Measurements from ENCODE around the gene LAMB4. TPM values are rescaled to one million over a fixed set of nuclear protein-coding genes. Genes with fewer than 3 reads are reported as not detected.

The LAMB4 gene
- total and polyA plus RNA-seq, 2 of the 8 experiments (the other 6 are each of a cell fraction or from before 2014, with no cell fraction given), result not detected

DNA sequence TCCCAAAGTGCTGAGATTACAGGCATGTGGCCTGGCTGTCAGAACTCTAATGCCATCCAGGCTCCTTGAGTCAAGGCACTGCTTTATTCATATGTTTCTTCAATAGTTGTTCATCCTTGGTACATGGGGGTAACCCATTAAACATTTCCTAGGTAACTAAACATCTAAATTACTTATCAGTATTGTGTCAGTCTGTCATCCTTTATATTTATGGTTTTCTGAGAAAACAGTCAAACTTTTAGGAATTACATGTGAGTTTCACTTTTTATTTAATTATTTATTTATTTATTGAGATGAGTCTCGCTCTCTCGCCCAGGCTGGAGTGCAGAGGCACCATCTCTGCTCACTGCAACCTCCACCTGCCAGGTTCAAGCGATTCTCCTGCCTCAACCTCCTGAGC, 81.7 kb downstream of the LAMB4 start:
- no peaks in the 10 kb centered on the region for H3K4me1 ChIP-seq (replicated peaks in 1 of 4; ENCODE audit: control insufficient read depth in 3 of 4, insufficient read depth in 4 of 4, low read length in 3 of 4)
- no peak for DNase-seq (ENCODE audit: low read depth in 1 of 2, low spot score in 2 of 2)
- no peak overlapping the region for H4K5ac ChIP-seq (ENCODE audit: insufficient read length, low read depth, low read length)
- H3K79me1 ChIP-seq (ENCODE audit: low read depth, low read length), result no peaks in the 10 kb centered on the region
- FAIRE-seq, result no peak
- ChIA-PET CTCF (ENCODE audit: partially characterized antibody) (no interaction called here), POLR2A (ENCODE audit: partially characterized antibody) (no interaction called here)
- 96% methylated on average over 3 of the region's 3 CpGs; no CpG with 5 or more reads in 1 of the 2 experiments for WGBS, 2 experiments (ENCODE audit: extremely low coverage in 1 of 2, insufficient coverage in 1 of 2, insufficient read length in 1 of 2, insufficient replicate concordance in 2 of 2, low coverage in 1 of 2, low lambda C conversion rate in 2 of 2, missing lambda C conversion rate in 1 of 2)
- no peaks in the 10 kb centered on the region for H3K9me3 ChIP-seq (ENCODE audit: insufficient read depth in 2 of 2, low read depth in 1 of 2, low read length in 1 of 2)
- no peak overlapping the region for H3K27ac ChIP-seq (ENCODE audit: low read depth, low read length)
- no peak overlapping the region for H3K4ac ChIP-seq (replicated peaks; ENCODE audit: insufficient read length, low read depth, low read length)
- H3K9ac ChIP-seq (replicated peaks in 1 of 4; ENCODE audit: extremely low read depth in 1 of 4, low read depth in 3 of 4, low read length in 3 of 4), result no peak overlapping the region
- H2AK5ac ChIP-seq (ENCODE audit: low read depth, low read length), result no peak overlapping the region
- no peaks in the 10 kb centered on the region for H3K79me2 ChIP-seq (ENCODE audit: control insufficient read depth in 1 of 2, insufficient read depth in 2 of 2, low read length in 2 of 2)
- H3K14ac ChIP-seq (ENCODE audit: insufficient read length), result no peak overlapping the region
- H2BK20ac ChIP-seq (ENCODE audit: low read length), result no peak overlapping the region
- no peak overlapping the region for H4K8ac ChIP-seq (ENCODE audit: extremely low read depth, insufficient read depth, low read length)
- no peaks in the 10 kb centered on the region for H4K20me1 ChIP-seq (replicated peaks in 1 of 2; ENCODE audit: control insufficient read depth in 1 of 2, insufficient read depth in 2 of 2, low read length in 2 of 2)
- H2BK5ac ChIP-seq (ENCODE audit: low read depth, low read length), result no peak overlapping the region
- H3K23ac ChIP-seq (ENCODE audit: insufficient read length), result no peak overlapping the region
- H3K4me3 ChIP-seq (ENCODE audit: extremely low read depth in 1 of 4, insufficient read depth in 2 of 4, low read depth in 3 of 4, low read length in 4 of 4), result no peak overlapping the region
- H3K36me3 ChIP-seq (ENCODE audit: control insufficient read depth in 2 of 4, insufficient read depth in 4 of 4, low read length in 3 of 4), result no peaks in the 10 kb centered on the region
- H3K23me2 ChIP-seq (ENCODE audit: low read depth, low read length), result 0 out of 2 replicates have a peak, but pooled peaks cover 1% of the 10 kb centered on the region
- no peak overlapping the region for H2BK15ac ChIP-seq (ENCODE audit: low read length)
- TF ChIP-seq SUZ12 (IDR thresholded peaks at IDR 0.05; ENCODE audit: low read length), result no peak
- TF ChIP-seq TBP (IDR thresholded peaks at IDR 0.05; ENCODE audit: low read depth, low read length), result no peak
- no peak for TF ChIP-seq SIX5 (IDR thresholded peaks at IDR 0.05; ENCODE audit: low read depth, low read length)
- no peak for TF ChIP-seq POLR2AphosphoS5 (IDR thresholded peaks at IDR 0.05; ENCODE audit: low read depth, low read length)
- no peak for TF ChIP-seq CTBP2 (IDR thresholded peaks at IDR 0.05; ENCODE audit: borderline replicate concordance, insufficient read depth, insufficient read length, low read length)
- TF ChIP-seq, protein P1, sequence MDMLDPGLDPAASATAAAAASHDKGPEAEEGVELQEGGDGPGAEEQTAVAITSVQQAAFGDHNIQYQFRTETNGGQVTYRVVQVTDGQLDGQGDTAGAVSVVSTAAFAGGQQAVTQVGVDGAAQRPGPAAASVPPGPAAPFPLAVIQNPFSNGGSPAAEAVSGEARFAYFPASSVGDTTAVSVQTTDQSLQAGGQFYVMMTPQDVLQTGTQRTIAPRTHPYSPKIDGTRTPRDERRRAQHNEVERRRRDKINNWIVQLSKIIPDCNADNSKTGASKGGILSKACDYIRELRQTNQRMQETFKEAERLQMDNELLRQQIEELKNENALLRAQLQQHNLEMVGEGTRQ (IDR thresholded peaks at IDR 0.05; ENCODE audit: low read length), result no peak
- no peak for TF ChIP-seq EGR1 (IDR thresholded peaks at IDR 0.05; ENCODE audit: borderline replicate concordance, low read depth, low read length)
- TF ChIP-seq, protein P2, sequence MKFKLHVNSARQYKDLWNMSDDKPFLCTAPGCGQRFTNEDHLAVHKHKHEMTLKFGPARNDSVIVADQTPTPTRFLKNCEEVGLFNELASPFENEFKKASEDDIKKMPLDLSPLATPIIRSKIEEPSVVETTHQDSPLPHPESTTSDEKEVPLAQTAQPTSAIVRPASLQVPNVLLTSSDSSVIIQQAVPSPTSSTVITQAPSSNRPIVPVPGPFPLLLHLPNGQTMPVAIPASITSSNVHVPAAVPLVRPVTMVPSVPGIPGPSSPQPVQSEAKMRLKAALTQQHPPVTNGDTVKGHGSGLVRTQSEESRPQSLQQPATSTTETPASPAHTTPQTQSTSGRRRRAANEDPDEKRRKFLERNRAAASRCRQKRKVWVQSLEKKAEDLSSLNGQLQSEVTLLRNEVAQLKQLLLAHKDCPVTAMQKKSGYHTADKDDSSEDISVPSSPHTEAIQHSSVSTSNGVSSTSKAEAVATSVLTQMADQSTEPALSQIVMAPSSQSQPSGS (IDR thresholded peaks at IDR 0.05; ENCODE audit: low read length), result no peak
- no peak for TF ChIP-seq SIRT6 (IDR thresholded peaks at IDR 0.05; ENCODE audit: low read length)
- no peak for TF ChIP-seq HDAC2 (IDR thresholded peaks at IDR 0.05; ENCODE audit: borderline replicate concordance in 1 of 2, low read depth in 2 of 2, low read length in 2 of 2)
- no peak for TF ChIP-seq FOSL1 (IDR thresholded peaks at IDR 0.05; ENCODE audit: insufficient read depth, low read depth, low read length)
- no peak overlapping the region for H2AFZ ChIP-seq (ENCODE audit: low read length)
- no peak overlapping the region for H2BK12ac ChIP-seq (ENCODE audit: low read depth, low read length)
- no peak overlapping the region for H3K56ac ChIP-seq (replicated peaks; ENCODE audit: insufficient read length, low read depth, low read length)
- no peaks in the 10 kb centered on the region for H3K27me3 ChIP-seq (replicated peaks in 1 of 4; ENCODE audit: control insufficient read depth in 3 of 4, extremely low read depth in 1 of 4, insufficient read depth in 3 of 4, low read length in 3 of 4)
- H4K91ac ChIP-seq (replicated peaks; ENCODE audit: insufficient read length, low read length), result no peak overlapping the region
- no peak overlapping the region for H3K4me2 ChIP-seq (ENCODE audit: insufficient read depth in 1 of 2, low read depth in 2 of 2, low read length in 2 of 2)
- no peak overlapping the region for H2BK120ac ChIP-seq (replicated peaks; ENCODE audit: low read depth, low read length)
- H3K18ac ChIP-seq (ENCODE audit: extremely low read depth, low read length), result no peak overlapping the region

All from H1 (cell line).